ENCODE results near the gene DMP1. TPM values are rescaled to one million over a fixed set of nuclear protein-coding genes. Genes with fewer than 3 reads are reported as not detected.

Gene DMP1
- total RNA-seq, 1 donor from 2014 or later = 3.0 TPM

DNA sequence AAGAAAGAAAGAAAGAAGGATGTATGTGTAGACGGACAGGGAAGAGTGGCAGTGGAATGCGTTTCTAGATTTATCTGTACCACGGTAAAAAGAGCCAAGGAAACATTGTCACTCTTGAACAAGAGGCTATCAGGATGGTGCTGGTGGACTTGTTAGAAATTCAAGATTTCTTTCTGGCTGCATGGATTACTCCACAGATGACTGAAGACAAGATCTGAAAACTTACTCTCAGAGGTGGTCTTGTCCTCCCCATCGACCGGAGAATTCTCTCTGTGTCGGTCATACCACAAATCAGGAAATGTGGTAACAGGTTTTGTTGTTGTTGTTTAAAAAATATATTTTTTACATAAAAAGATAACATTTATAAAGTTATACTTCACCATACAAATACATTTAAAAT, 30.0 kb upstream of the DMP1 start:
- TF ChIP-seq, protein P1, sequence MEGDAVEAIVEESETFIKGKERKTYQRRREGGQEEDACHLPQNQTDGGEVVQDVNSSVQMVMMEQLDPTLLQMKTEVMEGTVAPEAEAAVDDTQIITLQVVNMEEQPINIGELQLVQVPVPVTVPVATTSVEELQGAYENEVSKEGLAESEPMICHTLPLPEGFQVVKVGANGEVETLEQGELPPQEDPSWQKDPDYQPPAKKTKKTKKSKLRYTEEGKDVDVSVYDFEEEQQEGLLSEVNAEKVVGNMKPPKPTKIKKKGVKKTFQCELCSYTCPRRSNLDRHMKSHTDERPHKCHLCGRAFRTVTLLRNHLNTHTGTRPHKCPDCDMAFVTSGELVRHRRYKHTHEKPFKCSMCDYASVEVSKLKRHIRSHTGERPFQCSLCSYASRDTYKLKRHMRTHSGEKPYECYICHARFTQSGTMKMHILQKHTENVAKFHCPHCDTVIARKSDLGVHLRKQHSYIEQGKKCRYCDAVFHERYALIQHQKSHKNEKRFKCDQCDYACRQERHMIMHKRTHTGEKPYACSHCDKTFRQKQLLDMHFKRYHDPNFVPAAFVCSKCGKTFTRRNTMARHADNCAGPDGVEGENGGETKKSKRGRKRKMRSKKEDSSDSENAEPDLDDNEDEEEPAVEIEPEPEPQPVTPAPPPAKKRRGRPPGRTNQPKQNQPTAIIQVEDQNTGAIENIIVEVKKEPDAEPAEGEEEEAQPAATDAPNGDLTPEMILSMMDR (IDR thresholded peaks at IDR 0.05; ENCODE audit: partially characterized antibody, unreplicated experiment) = no peak
- Mint-ChIP-seq H3K36me3 (ENCODE audit: unreplicated experiment) (no peaks in the 10 kb centered on the region), H3K4me3 (ENCODE audit: unreplicated experiment) (no peak overlapping the region), H3K9me3 (ENCODE audit: unreplicated experiment) (peaks cover 3% of the 10 kb centered on the region), H3K27ac (ENCODE audit: unreplicated experiment) (no peak overlapping the region), H3K27me3 (ENCODE audit: unreplicated experiment) (peaks cover 1% of the 10 kb centered on the region), H3K4me1 (ENCODE audit: low read depth, unreplicated experiment) (no peaks in the 10 kb centered on the region)
- no peak for DNase-seq

DNA sequence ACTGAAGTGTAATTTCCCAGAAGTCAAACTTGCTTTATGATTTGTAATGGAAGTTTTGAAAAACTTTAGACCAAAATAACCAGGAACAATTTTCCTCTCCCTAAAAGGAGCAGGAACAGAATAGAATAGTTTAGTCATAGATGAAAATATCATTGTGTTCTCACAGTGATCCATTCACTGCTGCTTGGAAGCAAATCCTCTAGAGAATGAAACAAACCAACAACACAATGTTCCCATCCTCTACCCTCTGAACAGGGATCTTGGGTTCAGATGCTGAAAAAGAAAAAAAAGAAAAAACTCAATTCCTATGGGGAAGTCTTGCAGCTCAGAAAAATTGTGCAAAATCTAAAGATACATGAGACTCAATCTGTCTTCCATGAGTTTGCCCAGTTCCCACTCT, 29.6 kb upstream of the DMP1 start:
- no peak overlapping the region for H3K27ac Mint-ChIP-seq (ENCODE audit: unreplicated experiment)
- H3K4me3 Mint-ChIP-seq (ENCODE audit: unreplicated experiment) = no peak overlapping the region
- TF ChIP-seq, protein P1 (IDR thresholded peaks at IDR 0.05; ENCODE audit: partially characterized antibody, unreplicated experiment) = no peak
- H3K27me3 Mint-ChIP-seq (ENCODE audit: unreplicated experiment) = peaks cover 1% of the 10 kb centered on the region
- DNase-seq = no peak
- no peaks in the 10 kb centered on the region for H3K36me3 Mint-ChIP-seq (ENCODE audit: unreplicated experiment)
- no peaks in the 10 kb centered on the region for H3K4me1 Mint-ChIP-seq (ENCODE audit: low read depth, unreplicated experiment)
- H3K9me3 Mint-ChIP-seq (ENCODE audit: unreplicated experiment) = peaks cover 3% of the 10 kb centered on the region

DNA sequence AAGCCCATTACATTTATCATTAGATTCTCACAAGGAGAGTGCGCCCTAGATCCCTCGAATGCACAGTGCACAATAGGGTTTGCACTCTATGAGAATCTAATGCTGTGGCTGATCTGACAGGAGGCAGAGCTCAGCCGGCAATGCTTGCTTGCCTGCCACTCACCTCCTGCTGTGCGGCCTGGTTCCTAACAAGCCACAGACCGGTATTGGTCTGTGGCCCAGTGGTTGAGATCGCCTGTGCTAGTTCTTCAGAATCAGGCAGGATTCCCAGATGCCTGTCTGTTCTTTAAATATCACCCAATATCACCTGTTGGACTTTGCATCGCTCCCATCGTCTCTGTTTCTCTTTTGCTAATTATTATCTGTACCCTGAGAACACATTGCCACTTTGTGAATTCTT, 27.8 kb upstream of the DMP1 start:
- DNase-seq = no peak
- no peaks in the 10 kb centered on the region for H3K36me3 Mint-ChIP-seq (ENCODE audit: unreplicated experiment)

DNA sequence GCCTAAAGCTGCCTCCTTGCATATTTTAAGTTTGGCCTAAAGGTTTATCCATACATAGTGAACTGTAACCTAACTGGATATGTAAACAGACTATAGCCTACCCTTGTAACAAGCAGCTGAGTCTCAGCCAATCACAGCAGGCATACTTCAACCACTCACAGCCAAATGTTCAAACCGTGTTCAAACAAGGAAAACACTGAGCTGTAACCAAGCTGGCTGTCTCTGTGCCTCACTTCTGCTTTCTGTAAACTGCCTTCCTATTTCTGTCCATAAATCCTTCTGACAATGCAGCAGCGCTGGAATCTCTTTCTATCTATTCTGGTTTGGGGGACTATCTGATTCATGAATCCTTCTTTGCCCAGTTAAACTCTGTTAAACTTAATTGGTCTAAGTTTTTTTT, 25.4 kb upstream of the DMP1 start:
- no peak overlapping the region for H3K4me3 Mint-ChIP-seq (ENCODE audit: unreplicated experiment)
- peaks cover 1% of the 10 kb centered on the region for H3K9me3 Mint-ChIP-seq (ENCODE audit: unreplicated experiment)
- H3K27me3 Mint-ChIP-seq (ENCODE audit: unreplicated experiment) = no peaks in the 10 kb centered on the region
- H3K36me3 Mint-ChIP-seq (ENCODE audit: unreplicated experiment) = no peaks in the 10 kb centered on the region
- H3K27ac Mint-ChIP-seq (ENCODE audit: unreplicated experiment) = no peak overlapping the region
- no peak for DNase-seq
- TF ChIP-seq, protein P1 (IDR thresholded peaks at IDR 0.05; ENCODE audit: partially characterized antibody, unreplicated experiment) = no peak
- peaks cover 4% of the 10 kb centered on the region for H3K4me1 Mint-ChIP-seq (ENCODE audit: low read depth, unreplicated experiment)

More for the DNA sequence above, 27.8 kb upstream of the DMP1 start:
- no peaks in the 10 kb centered on the region for H3K9me3 Mint-ChIP-seq (ENCODE audit: unreplicated experiment)
- no peaks in the 10 kb centered on the region for H3K4me1 Mint-ChIP-seq (ENCODE audit: low read depth, unreplicated experiment)
- H3K27ac Mint-ChIP-seq (ENCODE audit: unreplicated experiment) = no peak overlapping the region
- no peak overlapping the region for H3K4me3 Mint-ChIP-seq (ENCODE audit: unreplicated experiment)
- H3K27me3 Mint-ChIP-seq (ENCODE audit: unreplicated experiment) = no peaks in the 10 kb centered on the region
- TF ChIP-seq, protein P1 (IDR thresholded peaks at IDR 0.05; ENCODE audit: partially characterized antibody, unreplicated experiment) = no peak

DNA sequence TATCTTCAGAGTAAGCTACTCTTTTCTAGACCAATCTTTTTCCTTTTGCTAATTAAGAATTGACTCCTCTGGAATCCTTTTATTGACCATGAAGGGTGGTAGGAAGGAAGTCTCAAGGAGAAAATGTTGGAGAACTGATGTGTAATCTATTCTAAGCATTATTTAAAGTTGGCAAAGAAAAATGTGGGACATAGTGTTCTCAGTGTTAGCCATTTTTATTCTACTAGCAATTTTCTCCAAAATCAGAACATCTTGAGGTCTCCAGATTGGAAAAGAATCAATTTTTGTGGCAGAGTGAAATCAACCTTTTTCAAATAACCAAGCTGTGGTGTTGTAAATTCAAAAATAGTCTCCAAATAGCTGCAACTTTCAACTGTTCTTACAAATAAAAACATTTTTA, 18.4 kb upstream of the DMP1 start:
- DNase-seq = no peak
- H3K9me3 Mint-ChIP-seq (ENCODE audit: unreplicated experiment) = peaks cover 1% of the 10 kb centered on the region
- TF ChIP-seq, protein P1 (IDR thresholded peaks at IDR 0.05; ENCODE audit: partially characterized antibody, unreplicated experiment) = no peak
- no peak overlapping the region for H3K27ac Mint-ChIP-seq (ENCODE audit: unreplicated experiment)
- H3K36me3 Mint-ChIP-seq (ENCODE audit: unreplicated experiment) = no peaks in the 10 kb centered on the region
- no peak overlapping the region for H3K4me3 Mint-ChIP-seq (ENCODE audit: unreplicated experiment)
- no peaks in the 10 kb centered on the region for H3K27me3 Mint-ChIP-seq (ENCODE audit: unreplicated experiment)
- peaks cover 4% of the 10 kb centered on the region for H3K4me1 Mint-ChIP-seq (ENCODE audit: low read depth, unreplicated experiment)
